ENCODE results near the gene NAV2.

Gene NAV2

DNA sequence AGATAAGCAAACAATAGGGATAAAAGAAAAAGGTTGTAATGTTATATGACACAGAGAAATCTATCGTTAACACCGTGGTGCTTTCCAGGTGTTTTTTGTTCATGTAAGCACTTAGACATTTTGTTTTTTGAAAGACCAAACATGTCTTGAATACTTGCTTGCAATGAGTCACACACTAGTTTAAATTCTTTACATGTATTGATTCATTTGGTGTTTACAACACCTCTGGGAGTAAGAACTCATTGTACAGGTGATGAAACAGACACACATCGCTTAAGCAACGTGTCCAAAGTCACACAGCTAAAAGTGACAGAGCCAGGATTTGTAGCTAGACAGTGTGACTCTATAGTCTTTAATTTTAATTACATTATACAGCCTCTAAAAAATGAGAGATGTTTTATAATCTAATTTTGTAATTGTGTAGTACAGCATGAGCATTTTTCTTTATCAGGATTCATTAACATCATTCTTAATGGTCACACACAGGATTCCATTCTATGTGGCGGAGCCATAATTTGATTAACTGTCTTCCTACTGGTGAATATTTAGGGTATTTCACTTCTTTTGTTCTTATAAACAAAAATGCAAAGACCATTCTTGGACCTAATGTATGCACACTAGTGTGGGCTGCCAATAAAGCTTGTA is 298.8 kb downstream of the NAV2 start:
- DNase-seq (ENCODE audit: low read depth in 4 of 4, low spot score in 1 of 4), result no peak

DNA sequence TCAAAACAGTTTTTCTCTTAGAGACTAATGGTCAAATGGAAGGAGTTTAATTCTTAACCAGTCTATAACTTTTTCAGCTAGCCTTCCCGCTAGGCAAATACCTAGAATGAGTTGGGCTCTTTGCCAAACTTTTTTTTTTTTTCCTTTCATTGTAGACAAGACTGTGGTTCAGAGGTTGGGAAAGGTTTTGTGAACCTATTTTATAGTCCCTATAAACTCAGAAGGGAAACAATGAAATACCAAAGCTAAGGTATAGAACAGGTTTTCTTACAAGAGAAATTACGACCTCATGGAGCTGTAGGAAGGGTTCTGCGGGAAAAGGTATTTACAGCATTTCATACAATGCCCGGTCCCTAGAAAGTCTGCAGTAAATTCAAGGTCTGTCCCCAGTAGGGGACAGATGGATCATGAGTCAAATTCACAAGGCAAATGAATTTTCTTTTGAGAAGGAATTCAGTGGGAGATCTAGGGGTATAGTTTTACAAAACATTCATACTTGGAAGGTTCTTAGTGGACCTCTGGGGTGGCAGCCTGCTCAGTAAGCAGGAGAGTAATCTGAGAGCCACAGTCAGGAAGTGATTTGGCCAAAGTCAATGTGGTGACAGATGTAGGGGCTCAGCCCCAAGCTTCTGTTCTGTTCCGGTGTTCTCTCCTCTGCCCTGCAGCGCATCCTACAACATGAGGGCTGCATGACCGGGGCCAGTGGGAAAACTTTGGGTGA is 300.9 kb downstream of the NAV2 start:
- no peak for DNase-seq (ENCODE audit: low read depth in 4 of 4, low spot score in 1 of 4)

DNA sequence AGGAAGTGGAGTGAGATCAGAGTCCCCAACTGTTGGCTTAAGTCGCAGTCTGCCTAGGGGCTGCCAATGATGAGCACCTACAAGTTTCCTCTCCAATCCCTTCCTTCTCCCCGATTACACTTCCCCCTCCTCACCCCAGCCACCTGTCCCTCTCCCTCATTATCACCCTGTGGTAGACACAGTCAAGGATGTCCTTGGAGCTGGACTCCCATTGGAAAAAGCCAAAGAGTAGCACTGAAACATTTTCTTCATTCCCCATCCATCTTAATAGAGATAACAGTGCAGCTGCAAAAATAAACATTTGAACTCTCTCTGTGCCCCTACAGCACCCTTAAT is 301.4 kb downstream of the NAV2 start:
- DNase-seq (ENCODE audit: low read depth in 4 of 4, low spot score in 1 of 4), result no peak

DNA sequence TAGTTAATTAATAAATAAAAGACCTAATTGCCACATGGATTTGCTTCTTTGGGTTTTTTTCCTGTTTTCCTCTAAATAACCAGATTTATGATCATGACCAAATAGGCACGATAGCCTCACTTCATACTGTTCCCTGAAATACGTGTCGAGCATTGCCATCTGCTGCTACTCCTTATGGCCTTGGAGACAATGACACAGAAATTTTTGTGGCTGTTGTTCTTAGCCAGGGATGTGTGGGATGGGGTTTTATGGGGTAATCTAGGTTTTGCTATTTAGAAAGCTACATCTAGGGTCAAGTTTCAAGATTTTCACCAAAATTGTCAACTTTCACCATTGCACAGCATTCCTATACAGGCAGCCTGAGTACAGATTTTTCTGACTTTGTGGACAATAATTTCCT is 302.5 kb downstream of the NAV2 start:
- DNase-seq (ENCODE audit: low read depth in 4 of 4, low spot score in 1 of 4), result no peak

DNA sequence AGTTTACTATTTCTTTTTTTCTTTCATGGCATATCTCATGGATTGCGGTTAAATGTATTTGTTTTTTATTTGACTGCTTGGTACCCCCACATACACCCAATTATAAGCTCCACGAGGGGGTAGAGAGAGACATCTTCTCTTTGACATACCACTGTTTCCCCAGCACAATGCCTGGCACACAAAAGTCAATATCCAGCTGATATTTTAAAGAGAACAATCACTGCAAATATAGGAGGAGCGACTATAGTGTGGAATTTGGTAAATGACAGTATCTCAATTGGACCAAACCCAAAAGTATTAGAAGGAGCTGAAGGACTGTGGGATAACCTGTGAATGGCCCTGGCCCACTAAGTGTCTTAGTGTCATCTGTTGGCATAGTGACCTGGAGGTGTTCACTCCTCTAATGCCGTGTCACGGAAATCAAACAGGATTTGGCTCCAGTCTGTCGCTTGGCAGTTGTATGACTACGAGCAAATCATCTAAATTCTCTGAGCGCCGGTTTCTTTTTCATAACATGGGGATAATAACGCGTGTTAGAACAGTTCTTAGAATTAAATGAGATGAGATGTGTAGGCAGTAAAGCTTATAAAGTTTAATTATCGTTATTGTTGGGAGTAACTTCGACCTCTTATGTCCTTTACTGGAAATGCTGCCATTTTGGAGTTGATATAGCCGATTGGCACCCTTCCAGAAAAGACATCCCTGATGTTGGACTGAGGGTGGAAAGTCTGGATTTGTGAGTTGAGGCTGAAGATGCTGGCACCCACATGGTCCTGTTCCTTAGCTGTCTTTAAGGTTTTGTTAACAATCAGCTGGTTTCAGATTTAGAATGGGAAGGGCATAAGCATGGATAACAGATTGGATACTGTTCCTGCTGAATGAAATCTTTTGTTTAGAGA is 303.1 kb downstream of the NAV2 start:
- DNase-seq (ENCODE audit: low read depth in 4 of 4, low spot score in 1 of 4), result no peak

DNA sequence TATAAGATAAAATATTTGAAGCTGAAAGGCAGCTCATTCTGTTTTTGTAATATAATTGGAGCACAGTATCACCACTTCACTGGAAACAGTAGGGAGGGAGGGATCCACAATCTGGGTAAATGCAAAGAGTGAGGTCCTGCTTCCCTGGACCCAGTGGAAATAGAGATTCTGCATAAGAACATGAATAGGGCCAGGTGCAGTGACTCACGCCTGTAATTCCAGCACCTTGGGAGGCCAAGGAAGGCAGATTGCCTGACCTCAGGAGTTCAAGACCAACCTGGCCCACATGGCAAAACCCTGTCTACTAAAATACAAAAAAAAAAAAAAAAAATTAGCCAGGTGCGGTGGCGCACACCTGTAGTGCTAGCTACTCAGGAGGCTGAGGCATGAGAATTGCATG is 303.9 kb downstream of the NAV2 start:
- DNase-seq (ENCODE audit: low read depth in 4 of 4, low spot score in 1 of 4), result no peak

DNA sequence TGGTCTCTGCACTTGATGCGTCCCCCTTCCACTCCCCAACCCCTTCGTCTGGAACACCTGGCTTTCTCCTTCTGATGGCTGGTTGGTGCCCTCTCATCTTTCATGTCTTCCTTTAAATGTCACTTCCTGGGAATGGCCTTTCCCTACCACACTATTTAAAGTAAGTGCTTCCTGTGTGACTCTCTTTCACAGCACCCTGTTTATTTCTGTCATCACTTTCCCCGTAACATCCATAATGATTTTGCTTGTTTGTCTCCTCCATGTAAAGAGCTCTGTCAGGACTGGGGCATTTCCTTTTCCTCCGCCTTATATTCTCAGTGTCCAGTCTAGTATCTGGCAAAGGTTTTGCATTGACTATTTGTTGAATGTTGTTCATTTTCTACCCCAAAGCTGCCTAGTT is 304.7 kb downstream of the NAV2 start:
- no peak for DNase-seq (ENCODE audit: low read depth in 4 of 4, low spot score in 1 of 4)

DNA sequence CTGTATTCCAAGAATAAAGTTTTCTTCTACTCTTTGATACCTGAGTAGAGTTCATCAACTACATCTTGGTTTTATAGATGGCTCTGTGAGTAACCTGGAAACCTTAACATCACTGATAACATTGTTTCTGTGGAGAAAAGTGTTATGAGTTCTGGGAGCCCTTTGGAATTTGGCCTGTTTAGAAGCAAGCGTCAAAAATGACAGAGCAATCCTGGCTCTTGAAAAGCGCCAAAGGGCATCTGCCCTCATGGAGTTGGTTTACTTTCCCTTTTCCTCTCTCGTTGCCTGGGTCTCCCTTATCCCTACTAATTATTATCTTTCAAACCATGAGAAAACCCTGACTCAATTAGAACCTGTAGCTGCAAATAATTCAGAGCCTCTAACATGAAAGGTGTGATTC is 307.6 kb downstream of the NAV2 start:
- no peak for DNase-seq (ENCODE audit: low read depth in 4 of 4, low spot score in 1 of 4)

DNA sequence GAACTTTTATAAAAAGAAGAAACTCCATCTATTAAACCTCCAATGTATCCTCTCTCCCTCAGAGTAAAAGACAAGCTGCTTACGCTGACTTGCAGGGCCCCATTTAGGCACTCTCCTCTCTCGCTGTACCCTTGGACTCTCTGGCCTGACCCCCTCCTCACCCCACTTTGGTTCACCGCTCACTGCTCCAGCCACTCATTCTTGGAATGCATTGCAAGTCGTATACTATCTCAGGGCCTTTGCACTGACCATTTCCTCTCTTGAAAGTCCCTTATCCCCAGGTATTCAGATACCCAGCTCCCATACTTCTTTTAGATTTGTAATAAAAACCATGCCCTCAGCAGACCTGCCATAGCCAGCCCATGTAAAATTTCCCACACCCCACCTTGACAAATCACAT is 308.1 kb downstream of the NAV2 start:
- DNase-seq (ENCODE audit: low read depth in 4 of 4, low spot score in 1 of 4), result no peak

DNA sequence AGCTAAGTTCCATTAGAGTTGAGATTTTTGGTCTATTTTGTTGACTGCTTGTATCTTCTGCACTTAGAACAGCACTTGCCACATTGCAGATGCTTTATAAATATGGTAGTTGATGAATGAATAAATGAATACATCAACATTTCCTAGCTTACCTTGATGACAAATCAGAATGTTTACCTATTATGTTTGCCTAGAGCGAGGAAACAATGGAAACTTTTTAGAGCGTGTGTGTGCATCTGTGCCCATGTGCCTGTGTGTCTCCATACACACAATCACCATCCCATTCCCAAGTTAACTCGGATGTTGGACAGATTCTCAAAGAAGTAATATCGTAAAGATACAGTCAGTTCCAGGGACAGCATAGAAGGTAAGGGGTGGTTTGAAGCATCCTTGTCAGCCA is 308.6 kb downstream of the NAV2 start:
- no peak for DNase-seq (ENCODE audit: low read depth in 4 of 4, low spot score in 1 of 4)

DNA sequence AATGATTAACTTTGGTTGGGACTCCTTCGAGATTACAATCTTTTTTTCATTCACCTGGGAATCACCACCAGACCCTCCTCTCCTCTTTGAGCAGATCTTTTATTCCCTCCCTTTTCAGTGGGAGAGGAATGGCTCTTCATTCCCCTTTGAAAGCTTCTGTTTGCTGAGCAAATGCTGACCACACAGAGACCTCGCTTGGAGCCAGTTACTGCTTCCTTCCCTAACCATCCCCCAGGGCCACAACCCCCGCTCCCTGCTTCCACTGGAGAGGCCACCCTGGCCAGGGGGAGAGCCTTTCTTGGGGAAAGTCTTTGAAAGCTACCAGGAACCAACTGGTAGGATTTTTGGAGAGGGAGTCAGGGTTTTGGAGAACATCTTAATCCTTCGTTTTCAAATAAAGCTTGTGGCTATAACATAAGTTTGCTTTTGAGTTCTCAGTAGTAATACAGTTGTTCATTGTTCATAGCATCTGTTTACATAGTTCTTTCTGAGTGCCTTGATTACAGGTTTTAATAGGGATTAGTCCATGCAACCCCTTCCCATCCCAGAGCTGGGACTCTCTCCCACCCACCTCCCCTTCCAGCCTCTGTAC is 309.2 kb downstream of the NAV2 start:
- no peak for DNase-seq (ENCODE audit: low read depth in 4 of 4, low spot score in 1 of 4)

DNA sequence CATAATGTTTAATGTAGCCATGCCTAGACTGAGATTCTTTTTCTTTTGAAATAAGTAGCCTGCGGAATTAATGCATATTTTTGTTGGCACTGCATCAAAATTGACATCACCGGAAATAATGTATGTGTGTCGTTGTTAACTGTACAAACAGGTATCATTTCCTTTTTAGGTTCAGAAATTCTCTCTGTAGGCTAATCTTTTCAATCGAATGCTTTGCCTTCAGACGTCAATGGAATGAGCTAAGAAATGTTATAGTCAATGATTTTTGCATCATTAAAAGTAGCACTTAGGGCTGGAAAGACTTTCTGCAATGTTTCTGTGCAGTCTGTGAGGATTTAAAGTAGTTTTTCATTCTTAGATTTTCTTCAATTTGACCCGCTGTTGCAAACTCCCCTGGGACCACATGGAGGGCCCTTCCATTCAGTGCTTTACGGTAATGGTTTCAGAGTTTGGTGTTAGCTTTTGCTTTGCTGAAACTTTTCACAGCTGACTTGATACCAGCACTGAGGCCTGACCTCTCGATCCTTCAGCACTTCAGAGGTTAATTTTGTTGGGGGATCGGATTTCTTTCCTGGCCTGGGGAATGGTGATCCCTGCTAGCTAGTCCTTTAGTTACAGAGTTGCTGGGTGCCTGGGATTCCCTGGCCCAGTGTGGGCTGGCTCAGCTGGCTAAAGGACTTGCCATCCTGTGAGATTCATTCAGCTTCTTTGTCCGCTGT is 309.9 kb downstream of the NAV2 start:
- DNase-seq (ENCODE audit: low read depth in 4 of 4, low spot score in 1 of 4), result no peak

DNA sequence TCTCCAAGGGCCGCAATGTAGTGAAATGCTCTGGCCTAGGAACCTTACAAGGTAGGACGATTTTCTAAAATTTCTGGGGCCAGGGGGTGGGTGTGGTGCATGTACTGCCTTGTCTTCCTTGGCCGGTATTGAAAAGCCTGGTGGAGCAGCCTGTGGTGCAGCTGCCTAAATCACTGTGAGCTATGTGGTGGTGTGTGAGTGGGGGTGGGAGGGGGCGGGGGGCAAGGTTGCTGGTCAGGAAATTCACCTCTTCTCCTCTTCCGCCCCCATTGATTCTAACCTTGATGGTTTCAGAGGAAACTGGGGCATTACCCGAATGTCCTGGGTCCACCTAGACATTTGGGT is 310.4 kb downstream of the NAV2 start:
- no peak for DNase-seq (ENCODE audit: low read depth in 4 of 4, low spot score in 1 of 4)

DNA sequence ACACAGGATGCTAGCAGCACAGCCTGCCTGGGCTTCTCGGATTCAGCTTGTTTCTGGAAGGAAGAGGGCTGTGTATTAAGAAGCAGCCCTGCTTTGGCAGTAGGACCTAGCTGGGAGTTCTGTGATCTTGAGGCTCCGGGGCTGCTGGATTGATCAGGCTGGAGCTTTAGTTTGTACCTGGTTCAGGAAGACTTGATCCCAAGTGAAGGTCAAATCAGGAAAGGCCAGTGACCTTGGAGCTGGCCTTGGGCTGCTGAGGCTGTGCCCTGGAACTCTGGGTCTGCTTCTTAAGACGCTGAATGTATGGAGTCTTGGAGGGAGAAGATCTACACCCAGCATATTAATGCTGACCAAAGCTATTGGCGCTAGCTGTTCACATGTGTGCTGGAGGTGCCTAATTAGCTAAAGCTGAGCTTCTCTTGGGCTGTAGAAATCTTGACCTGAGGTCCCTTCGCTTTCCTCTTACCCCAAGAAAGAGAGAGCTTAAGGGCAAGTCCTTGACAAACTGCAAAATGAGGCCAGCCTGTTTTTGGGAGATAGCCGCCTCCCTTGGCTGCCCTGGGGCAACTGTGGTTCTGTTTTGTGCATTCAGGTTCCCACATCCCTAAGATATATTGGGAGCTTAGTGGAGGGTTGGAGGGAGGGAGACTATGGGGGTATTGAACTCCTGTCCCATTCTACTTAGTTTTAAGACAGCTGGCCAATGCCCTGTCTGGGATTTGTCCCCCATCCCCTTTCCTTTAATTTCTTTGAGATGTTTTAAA is 311.7 kb downstream of the NAV2 start:
- DNase-seq (ENCODE audit: low read depth in 4 of 4, low spot score in 1 of 4), result no peak

DNA sequence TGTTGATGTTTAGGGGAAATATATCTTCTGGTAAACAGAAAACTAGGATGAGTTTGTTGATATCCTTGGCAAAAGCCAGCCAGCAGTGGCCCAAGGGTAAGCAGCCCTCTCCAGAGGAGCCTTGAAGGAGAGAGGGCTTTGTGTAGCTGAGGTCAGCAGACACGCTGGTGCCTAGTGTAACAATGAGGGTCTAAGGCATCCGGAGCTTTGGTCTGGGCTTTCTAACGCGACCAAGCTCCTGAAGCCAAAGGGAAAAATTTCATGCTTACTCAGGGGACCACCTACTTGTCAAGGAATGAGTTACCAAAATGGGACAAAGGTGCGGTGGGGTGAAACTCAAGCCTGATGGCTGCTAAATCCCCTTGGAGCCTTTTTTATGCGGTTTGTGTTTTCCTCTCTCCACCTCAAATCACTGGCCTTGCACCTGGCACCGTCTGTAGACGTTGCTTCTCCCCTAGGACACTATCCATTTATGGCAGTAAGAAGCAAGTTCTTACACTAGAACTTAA is 312.7 kb downstream of the NAV2 start:
- DNase-seq (ENCODE audit: low read depth in 4 of 4, low spot score in 1 of 4), result no peak

DNA sequence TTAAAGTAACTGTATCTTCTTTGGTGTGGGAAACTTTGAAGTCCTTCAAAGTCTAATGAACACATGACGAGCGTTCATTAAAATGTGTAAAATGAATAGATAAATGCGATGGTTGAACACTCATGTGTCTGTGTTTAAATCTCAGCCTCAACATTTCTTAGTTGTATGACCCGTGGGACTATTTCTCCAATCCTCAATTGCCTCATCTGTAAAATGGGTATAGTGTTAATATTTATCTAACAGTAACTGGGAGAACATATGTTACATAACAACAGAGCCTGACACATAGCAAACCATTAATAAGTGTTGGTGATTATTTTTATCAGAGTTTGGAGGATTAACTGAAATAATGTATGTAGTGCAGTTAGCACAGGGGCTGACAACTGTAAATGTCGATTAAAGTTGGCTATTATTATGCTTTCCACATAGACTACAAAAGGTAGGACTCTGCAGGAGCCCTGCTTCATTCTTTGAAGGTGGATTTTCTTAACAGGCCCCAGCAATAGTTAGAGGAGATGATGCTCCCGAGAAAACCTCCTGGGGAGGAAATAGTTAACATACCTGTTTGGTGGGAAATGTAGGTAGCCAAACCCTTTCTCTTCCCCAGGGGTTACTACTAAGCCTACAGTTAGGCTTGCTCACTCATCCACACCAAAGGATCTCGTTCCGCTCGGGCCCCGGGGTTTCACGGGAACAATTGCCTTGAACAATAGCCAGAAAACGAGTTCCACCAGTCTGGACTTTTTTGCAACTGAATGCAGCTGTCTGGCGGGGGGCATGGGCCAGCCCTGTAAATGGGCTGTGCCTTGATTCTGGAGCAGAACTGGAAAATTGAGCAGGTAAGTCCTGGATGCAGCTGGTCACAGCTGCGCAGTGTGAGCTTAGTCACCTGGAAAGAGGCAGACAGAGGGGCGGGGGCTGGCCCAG is 314.3 kb downstream of the NAV2 start:
- DNase-seq (ENCODE audit: low read depth in 4 of 4, low spot score in 1 of 4), result no peak

DNA sequence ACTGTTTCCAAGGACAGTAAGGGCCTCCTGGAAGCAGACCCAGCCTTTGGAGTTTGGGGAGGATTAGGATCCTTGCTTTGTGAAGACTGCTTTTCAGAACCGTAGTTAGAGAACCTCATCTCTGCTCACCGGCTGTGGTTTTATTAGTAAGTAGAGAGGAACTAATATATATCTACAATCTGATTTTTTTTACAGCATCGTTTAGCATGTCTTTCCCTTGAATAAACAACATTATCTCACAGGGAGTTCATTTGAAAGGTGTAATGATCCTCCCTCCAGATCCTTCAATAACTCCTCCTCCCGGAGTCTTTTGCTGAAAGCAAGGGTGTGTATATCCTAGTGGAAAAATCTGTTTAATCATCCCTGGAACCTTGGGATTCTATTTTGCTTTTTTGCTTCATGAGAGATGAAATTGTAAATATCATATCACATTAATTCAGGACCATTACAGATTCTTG is 314.9 kb downstream of the NAV2 start:
- DNase-seq (ENCODE audit: low read depth in 4 of 4, low spot score in 1 of 4), result no peak

DNA sequence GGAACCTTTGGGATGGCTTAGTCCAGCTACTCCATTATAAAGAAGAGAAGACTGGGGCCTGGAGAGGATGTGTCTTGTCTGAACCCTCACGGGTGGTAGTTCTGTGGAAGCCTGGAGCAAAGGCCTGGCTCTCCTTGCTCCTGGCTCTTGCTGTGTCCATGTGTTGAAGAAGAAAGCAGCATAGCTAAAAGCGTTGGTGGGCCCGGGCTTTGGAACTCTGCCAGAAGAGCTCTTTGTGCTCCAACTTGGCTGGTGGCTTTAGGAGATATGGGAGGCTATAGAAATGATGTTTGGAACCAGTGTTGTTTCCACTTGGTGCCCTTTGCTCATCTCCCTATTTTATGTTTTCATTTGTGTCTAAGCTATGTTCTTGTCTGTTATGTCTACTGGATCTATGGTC is 316.6 kb downstream of the NAV2 start:
- no peak for DNase-seq (ENCODE audit: low read depth in 4 of 4, low spot score in 1 of 4)

DNA sequence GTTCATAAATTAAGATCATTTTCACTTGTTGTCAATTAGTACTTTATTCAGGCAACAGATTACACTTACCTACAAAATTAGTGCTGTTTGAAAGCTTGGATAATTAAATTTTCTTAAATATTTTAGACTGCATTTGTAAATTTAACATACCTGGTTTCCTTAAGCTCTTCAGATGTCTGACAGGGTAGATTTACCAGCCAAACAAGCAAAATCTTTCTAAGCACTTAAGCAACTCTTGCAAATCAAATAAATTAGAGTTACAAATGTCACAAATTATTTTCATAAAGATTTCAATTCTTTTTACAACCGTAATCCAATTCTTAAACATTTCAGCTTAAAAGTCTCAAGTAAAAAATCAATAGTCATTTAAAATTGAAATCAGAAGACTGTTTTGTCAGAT is 317.8 kb downstream of the NAV2 start:
- DNase-seq (ENCODE audit: low read depth in 4 of 4, low spot score in 1 of 4), result no peak

All from stimulated activated CD4-positive, alpha-beta T cell treated with anti-CD3 and anti-CD28 coated beads, Interleukin-1b, Interleukin-23, amount 100 ng/mL, for 24 hours (primary cell).